Transverse colon (tissue), 4 donors: ENCODE measurements around the gene RAB20. TPM values are rescaled to one million over a fixed set of nuclear protein-coding genes. Genes with fewer than 3 reads are reported as not detected.

ENCODE experiments used
- DNase-seq: peaks from one replicate; pipeline ENCODE4 v3.0.0-alpha.2; 2019
- H3K27ac ChIP-seq, 4 donors: fragments of 200-600 bp; sonication (generic); 2 replicates each; pipeline ENCODE4 v1.5.1; 2016 to 2018; ENCODE audit warnings: inconsistent platforms in 4 of 4
- H3K27me3 ChIP-seq: fragments of 200-600 bp; sonication (generic); 2 replicates; pipeline ENCODE4 v1.5.1; 2017; ENCODE audit warnings: inconsistent platforms
- H3K36me3 ChIP-seq, 4 donors: fragments of 200-600 bp; sonication (generic); 2 replicates each; pipeline ENCODE4 v1.5.1; 2017 to 2019; ENCODE audit warnings: inconsistent platforms in 4 of 4
- H3K4me1 ChIP-seq, 4 donors: fragments of 200-600 bp; sonication (generic); 2 replicates each; pipeline ENCODE4 v1.5.1; 2017 to 2020; ENCODE audit warnings: inconsistent platforms in 4 of 4
- H3K4me3 ChIP-seq, 4 donors: fragments of 200-600 bp; sonication (generic); 1 replicate in 1 of 4; 2 replicates in 3 of 4; pipeline versions ENCODE4 v1.5.1 to v1.6.1; 2017 to 2019; ENCODE audit warnings: inconsistent platforms in 4 of 4
- H3K9me3 ChIP-seq, 2 donors: fragments of 200-600 bp; sonication (generic); 2 replicates each; pipeline ENCODE4 v1.5.1; 2017 to 2019; ENCODE audit warnings: inconsistent platforms in 2 of 2
- CTCF ChIP-seq, 5 experiments: fragments of 200-600 bp in 3 of 5; fragments of 450-650 bp in 2 of 5; sonication (generic) in 3 of 5; IDR thresholded peaks; 1 replicate in 2 of 5; 2 replicates in 3 of 5; pipeline ENCODE4 v1.5.1; 2016 to 2017; ENCODE audit warnings: antibody characterized with exemption in 5 of 5, inconsistent platforms in 3 of 5, mild to moderate bottlenecking in 2 of 5, moderate library complexity in 1 of 5
- EP300 ChIP-seq: sonication (generic); formaldehyde crosslinking; IDR thresholded peaks from one replicate; pipeline ENCODE4 v1.6.1; 2017; ENCODE audit warnings: antibody characterized with exemption, low read depth
- POLR2A ChIP-seq: fragments of 450-650 bp; IDR thresholded peaks from one replicate; pipeline ENCODE4 v1.6.1; 2016; ENCODE audit warnings: antibody characterized with exemption, mild to moderate bottlenecking, moderate library complexity
- POLR2AphosphoS5 ChIP-seq, 3 donors: sonication (generic); formaldehyde crosslinking; IDR thresholded peaks; one replicate each; pipeline ENCODE4 v1.6.1; 2016; ENCODE audit warnings: antibody characterized with exemption in 3 of 3
- WGBS, 2 donors: methylation state at CpG; one replicate each; pipeline ENCODE4 v1.1.5; 2018; ENCODE audit warnings: low coverage in 1 of 2; 5-methylcytosine and 5-hydroxymethylcytosine counted together
- in situ Hi-C, 4 donors: fragments of 200-750 bp; cut with MboI; loops; one replicate each; pipeline versions ENCODE4 v1.15.0 to v1.15.1; 2017; ENCODE audit warnings: low sequenced_read_pairs in 3 of 4, low pct_ligation_motif_present in 1 of 4, low pct_unique_long_range_greater_than_20kb in 1 of 4
- intact Hi-C: fragments of 100-400 bp; cut with DNase I; formaldehyde crosslinking; loops from one replicate; pipeline ENCODE4 v1.15.1; 2023; ENCODE audit warnings: low total_unique reads
- total RNA-seq, 4 donors: library from RNA; depleted of rRNA; stranded (reverse); fragments of >200 nt; gene quantifications; one replicate each; pipeline ENCODE4 v1.1.0, GENCODE V29; 2016

RAB20 gene
- total RNA-seq, 4 donors from 2014 or later = 12.5 to 66.2 (median 54.1) TPM

GRCh38 chr13:110593430-110594130 is 32.1 kb upstream of the RAB20 start:
- intact Hi-C loops = no loop called here
- Histone ChIP-seq H3K36me3 (no peaks in the 10 kb centered on the region), H3K4me1 (no peaks in the 10 kb centered on the region), H3K27me3 (no peaks in the 10 kb centered on the region), H3K4me3 (no peak overlapping the region), H3K9me3 (no peaks in the 10 kb centered on the region), H3K27ac (no peak overlapping the region)
- WGBS, 2 donors = 34 to 44% methylated on average over 5 to 6 of the region's 6 CpGs
- DNase-seq = no peak
- in situ Hi-C loops = loop anchor here (10.0 to 25.0 kb wide), 4 partner anchors 211 to 469 kb away; no protein-coding TSS in a partner anchor
- peak; percentile 54 to 75 (median 63) for TF ChIP-seq CTCF (IDR thresholded peaks at IDR 0.05)
- TF ChIP-seq POLR2AphosphoS5 (IDR thresholded peaks at IDR 0.05) = no peak
- no peak for TF ChIP-seq POLR2A
- no peak for TF ChIP-seq EP300

GRCh38 chr13:110592665-110593064 is 31.1 kb upstream of the RAB20 start:
- intact Hi-C loops = no loop called here
- Histone ChIP-seq H3K9me3 (no peaks in the 10 kb centered on the region), H3K27me3 (no peaks in the 10 kb centered on the region), H3K4me1 (no peaks in the 10 kb centered on the region), H3K36me3 (no peaks in the 10 kb centered on the region), H3K4me3 (no peak overlapping the region), H3K27ac (no peak overlapping the region)
- in situ Hi-C loops = loop anchor here (10.0 to 25.0 kb wide), 4 partner anchors 212 to 470 kb away; no protein-coding TSS in a partner anchor
- 63 to 81% methylated on average over 2 of the region's 2 CpGs for WGBS, 2 donors
- DNase-seq = no peak
- no peak for TF ChIP-seq EP300

GRCh38 chr13:110590577-110590976 is 29.1 kb upstream of the RAB20 start:
- no peaks in the 10 kb centered on the region for H3K36me3 ChIP-seq
- no peaks in the 10 kb centered on the region for H3K9me3 ChIP-seq
- H3K4me1 ChIP-seq = no peaks in the 10 kb centered on the region
- intact Hi-C loops (no loop called here), in situ Hi-C loops (loop anchor here (10.0 to 25.0 kb wide), 4 partner anchors 214 to 472 kb away; no protein-coding TSS in a partner anchor)
- H3K27ac ChIP-seq = no peak overlapping the region
- 89% methylated on average over 6 of the region's 6 CpGs; no CpG with 5 or more reads in 1 of the 2 donors for WGBS, 2 donors
- H3K27me3 ChIP-seq = no peaks in the 10 kb centered on the region
- no peak for DNase-seq
- H3K4me3 ChIP-seq = no peak overlapping the region
- no peak for TF ChIP-seq POLR2A
- no peak for TF ChIP-seq EP300

GRCh38 chr13:110589793-110590390 is 28.4 kb upstream of the RAB20 start:
- intact Hi-C loops (no loop called here), in situ Hi-C loops (loop anchor here (10.0 to 25.0 kb wide), 4 partner anchors 215 to 472 kb away; no protein-coding TSS in a partner anchor)
- Histone ChIP-seq H3K9me3 (no peaks in the 10 kb centered on the region), H3K27ac (no peak overlapping the region), H3K36me3 (no peaks in the 10 kb centered on the region), H3K4me3 (no peak overlapping the region), H3K27me3 (no peaks in the 10 kb centered on the region), H3K4me1 (no peaks in the 10 kb centered on the region)
- whole genome bisulfite sequencing, 2 donors = 41 to 63% methylated on average over 3 of the region's 3 CpGs
- no peak for TF ChIP-seq POLR2A
- no peak for TF ChIP-seq EP300
- TF ChIP-seq POLR2AphosphoS5 (IDR thresholded peaks at IDR 0.05) = no peak
- TF ChIP-seq CTCF (IDR thresholded peaks at IDR 0.05) = no peak
- DNase-seq = no peak

GRCh38 chr13:110583178-110583865 is 21.8 kb upstream of the RAB20 start:
- in situ Hi-C loops = loop anchor here in 1 of 4 donors (25.0 kb wide), 2 partner anchors 229 to 479 kb away; no protein-coding TSS in a partner anchor
- Histone ChIP-seq H3K9me3 (no peaks in the 10 kb centered on the region), H3K36me3 (no peaks in the 10 kb centered on the region), H3K4me1 (no peaks in the 10 kb centered on the region), H3K27ac (no peak overlapping the region), H3K27me3 (no peaks in the 10 kb centered on the region), H3K4me3 (no peak overlapping the region)
- TF ChIP-seq EP300 (no peak), POLR2AphosphoS5 (IDR thresholded peaks at IDR 0.05) (no peak), CTCF (IDR thresholded peaks at IDR 0.05) (no peak), POLR2A (no peak)
- 83 to 85% methylated on average over 6 to 13 of the region's 13 CpGs for WGBS, 2 donors
- DNase-seq = no peak
- intact Hi-C loops = no loop called here
